NB4 (cell line): ENCODE results near the gene PPP1R9A.

Experiments used
- DNase-seq: peaks from one replicate; pipeline ENCODE4 v3.0.0; 2010; ENCODE audit warnings: low read depth
- H3K4me3 ChIP-seq: one replicate; pipeline ENCODE4 v1.5.1; 2011; ENCODE audit warnings: mild to moderate bottlenecking, low read depth, low read length, moderate library complexity
- CTCF ChIP-seq: IDR thresholded peaks from one replicate; pipeline ENCODE4 v1.5.1; 2012; ENCODE audit warnings: low read depth, low read length
- MAX ChIP-seq: IDR thresholded peaks from 2 replicates; pipeline ENCODE4 v1.6.1; 2011; ENCODE audit warnings: low read depth, low read length
- MYC ChIP-seq: IDR thresholded peaks from 2 replicates; pipeline ENCODE4 v1.6.1; 2011; ENCODE audit warnings: low read depth, low read length
- POLR2A ChIP-seq: IDR thresholded peaks from 2 replicates; pipeline ENCODE4 v1.6.1; 2011; ENCODE audit warnings: mild to moderate bottlenecking; ENCODE audit not compliant: insufficient read length; ENCODE audit errors: extremely low read depth

PPP1R9A gene

GRCh38 chr7:95141755-95142154 is 234.4 kb downstream of the PPP1R9A start:
- DNase-seq = no peak
- no peak for TF ChIP-seq CTCF
- no peak for TF ChIP-seq POLR2A
- TF ChIP-seq MAX = no peak
- no peak for TF ChIP-seq MYC
- no peak overlapping the region for H3K4me3 ChIP-seq

DNA sequence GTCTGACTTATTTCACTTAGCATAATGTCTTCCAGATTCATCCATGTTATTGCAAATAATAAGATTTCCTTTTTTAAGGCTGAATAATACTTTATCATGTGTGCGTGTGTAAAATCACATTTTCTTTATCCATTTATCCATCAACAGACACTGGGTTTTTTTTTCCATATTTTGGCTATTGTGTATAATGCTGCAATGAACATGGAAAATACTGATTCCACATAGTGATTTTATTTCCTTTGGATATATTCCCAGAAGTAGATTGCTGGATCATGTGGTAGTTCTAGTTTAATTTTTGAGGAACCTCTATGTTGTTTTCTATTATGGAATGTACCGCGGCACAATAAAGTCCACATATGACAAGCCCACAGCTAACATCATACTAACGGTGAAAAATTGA is 236.9 kb downstream of the PPP1R9A start:
- no peak for DNase-seq
- no peak for TF ChIP-seq MAX
- no peak for TF ChIP-seq CTCF
- no peak for TF ChIP-seq MYC
- no peak for TF ChIP-seq POLR2A
- no peak overlapping the region for H3K4me3 ChIP-seq

GRCh38 chr7:95155965-95156364 is 248.6 kb downstream of the PPP1R9A start:
- no peak for DNase-seq
- no peak overlapping the region for H3K4me3 ChIP-seq
- TF ChIP-seq CTCF (no peak), POLR2A (no peak), MAX (no peak), MYC (no peak)

GRCh38 chr7:95157381-95157780 is 250.0 kb downstream of the PPP1R9A start:
- no peak for DNase-seq
- no peak overlapping the region for H3K4me3 ChIP-seq
- TF ChIP-seq CTCF (no peak), MAX (no peak), MYC (no peak), POLR2A (no peak)

DNA sequence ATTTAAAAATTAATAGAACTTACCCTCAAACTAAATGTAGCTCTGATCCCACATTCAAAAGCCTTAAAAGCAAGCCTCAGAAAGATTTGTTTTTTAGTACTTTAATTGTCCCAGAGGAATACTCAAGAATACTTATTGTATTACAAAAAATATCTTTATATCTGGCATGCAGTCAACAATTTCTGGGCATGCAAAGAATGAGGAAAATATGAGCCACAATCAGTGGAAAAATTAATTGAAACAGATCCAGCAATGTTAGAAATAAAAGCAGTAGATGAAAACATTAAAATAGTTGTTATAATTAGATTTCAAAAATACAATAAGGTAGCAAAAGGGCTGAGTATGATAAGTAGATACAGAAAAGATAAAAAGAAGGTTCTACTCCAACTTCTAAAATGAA is 262.3 kb downstream of the PPP1R9A start:
- no peak overlapping the region for H3K4me3 ChIP-seq
- TF ChIP-seq POLR2A (no peak), MAX (no peak), CTCF (no peak), MYC (no peak)
- no peak for DNase-seq

DNA sequence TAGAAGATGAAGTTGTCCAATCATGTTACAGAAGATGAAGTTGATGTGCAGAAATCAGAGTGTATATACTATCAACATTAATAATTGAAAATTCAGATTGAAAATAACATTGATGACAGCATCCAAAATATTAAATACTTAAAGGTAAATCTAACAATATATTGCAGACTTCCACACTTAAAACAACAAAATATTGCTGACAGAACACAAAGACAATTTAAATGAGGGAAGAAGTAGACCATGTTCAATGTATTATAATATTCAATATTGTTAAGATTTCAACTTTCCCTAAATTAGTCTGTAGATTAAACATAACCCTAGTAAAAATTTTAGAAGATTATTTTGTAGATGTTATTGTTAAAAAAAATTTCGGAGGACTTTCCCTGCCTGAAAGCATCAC is 265.0 kb downstream of the PPP1R9A start:
- H3K4me3 ChIP-seq = no peak overlapping the region
- no peak for DNase-seq
- TF ChIP-seq MAX (no peak), CTCF (no peak), POLR2A (no peak), MYC (no peak)
